Measurements from ENCODE around the gene PRKAG2.

DNA sequence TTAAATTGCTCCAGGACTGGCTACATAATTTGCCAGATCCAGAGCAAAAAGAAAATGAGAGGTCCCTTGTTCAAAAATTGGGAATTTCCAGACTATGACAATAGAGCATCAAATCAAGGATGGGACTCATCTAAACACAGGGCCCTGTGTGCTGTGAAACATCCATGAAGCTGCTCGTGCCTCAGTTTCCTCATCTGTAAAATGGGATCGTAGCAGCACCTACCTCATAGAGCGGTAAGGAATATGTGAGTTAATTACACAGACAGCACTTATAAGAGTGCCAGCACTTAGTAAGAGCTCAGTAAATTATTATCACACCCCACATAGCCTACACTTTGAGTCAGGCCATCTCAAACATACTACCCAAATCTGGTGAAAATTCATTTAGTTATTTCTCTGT is 221.4 kb downstream of the PRKAG2 start:
- TF ChIP-seq GATA3 (IDR thresholded peaks at IDR 0.05; ENCODE audit: low read depth, low read length) (no peak), GATA2 (IDR thresholded peaks at IDR 0.05; ENCODE audit: low read depth, low read length) (no peak)

Data from SH-SY5Y (cell line).